Measurements from ENCODE around the gene FILIP1L.

GRCh38 chr3:100083209-100083608 is 31.1 kb downstream of the FILIP1L start:
- no peak for TF ChIP-seq CTCF (IDR thresholded peaks at IDR 0.05; ENCODE audit: borderline replicate concordance, extremely low read depth, low read length, poor library complexity, severe bottlenecking)
- no peak for TF ChIP-seq EZH2 (IDR thresholded peaks at IDR 0.05; ENCODE audit: borderline replicate concordance, low read depth, low read length, severe bottlenecking)
